ENCODE results near the gene USP48. TPM values are rescaled to one million over a fixed set of nuclear protein-coding genes. Genes with fewer than 3 reads are reported as not detected.
A peak's percentile ranks its signal among the peaks of the same experiment; 100 is the strongest.
"Not testable (repeated sequence)": the region's sequence is repeated elsewhere in the genome, so short reads cannot be mapped to it uniquely, and the experiment has no call there.

USP48 gene
- total RNA-seq, 3 donors from 2014 or later: 56.0 to 86.9 (median 74.7) TPM

- peak overlapping the region; percentile 88 for H3K27ac ChIP-seq
- intact Hi-C loops (cut with DNase I; ENCODE audit: low total_unique reads): no loop called here
- H3K27me3 ChIP-seq: no peaks in the 10 kb centered on the region
- no peak overlapping the region for H3K4me3 ChIP-seq
- TF ChIP-seq, protein P1, sequence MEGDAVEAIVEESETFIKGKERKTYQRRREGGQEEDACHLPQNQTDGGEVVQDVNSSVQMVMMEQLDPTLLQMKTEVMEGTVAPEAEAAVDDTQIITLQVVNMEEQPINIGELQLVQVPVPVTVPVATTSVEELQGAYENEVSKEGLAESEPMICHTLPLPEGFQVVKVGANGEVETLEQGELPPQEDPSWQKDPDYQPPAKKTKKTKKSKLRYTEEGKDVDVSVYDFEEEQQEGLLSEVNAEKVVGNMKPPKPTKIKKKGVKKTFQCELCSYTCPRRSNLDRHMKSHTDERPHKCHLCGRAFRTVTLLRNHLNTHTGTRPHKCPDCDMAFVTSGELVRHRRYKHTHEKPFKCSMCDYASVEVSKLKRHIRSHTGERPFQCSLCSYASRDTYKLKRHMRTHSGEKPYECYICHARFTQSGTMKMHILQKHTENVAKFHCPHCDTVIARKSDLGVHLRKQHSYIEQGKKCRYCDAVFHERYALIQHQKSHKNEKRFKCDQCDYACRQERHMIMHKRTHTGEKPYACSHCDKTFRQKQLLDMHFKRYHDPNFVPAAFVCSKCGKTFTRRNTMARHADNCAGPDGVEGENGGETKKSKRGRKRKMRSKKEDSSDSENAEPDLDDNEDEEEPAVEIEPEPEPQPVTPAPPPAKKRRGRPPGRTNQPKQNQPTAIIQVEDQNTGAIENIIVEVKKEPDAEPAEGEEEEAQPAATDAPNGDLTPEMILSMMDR (IDR thresholded peaks at IDR 0.05): peak in 1 of 3 donors; percentile 22
- no peak for TF ChIP-seq POLR2A (IDR thresholded peaks at IDR 0.05)
- H3K9me3 ChIP-seq: no peaks in the 10 kb centered on the region
- no peak for DNase-seq (ENCODE audit: low spot score in 2 of 2)
- H3K4me1 ChIP-seq: peaks cover 0 to 9% of the 10 kb centered on the region in 2 donors
- H3K36me3 ChIP-seq: no peaks in the 10 kb centered on the region
Observed at GRCh38 chr1:21633141-21633755, 149.7 kb downstream of the USP48 start.

- Histone ChIP-seq H3K4me3 (no peak overlapping the region), H3K27ac (peak overlapping the region; percentile 26 to 88), H3K27me3 (no peaks in the 10 kb centered on the region), H3K9me3 (no peaks in the 10 kb centered on the region), H3K36me3 (no peaks in the 10 kb centered on the region), H3K4me1 (peaks cover 0 to 9% of the 10 kb centered on the region in 2 donors)
- TF ChIP-seq, protein P1 (IDR thresholded peaks at IDR 0.05): no peak
- TF ChIP-seq POLR2AphosphoS5 (IDR thresholded peaks at IDR 0.05) (no peak), POLR2A (IDR thresholded peaks at IDR 0.05) (no peak)
- no peak for DNase-seq (ENCODE audit: low spot score in 2 of 2)
- intact Hi-C loops (cut with DNase I; ENCODE audit: low total_unique reads): no loop called here
Observed at GRCh38 chr1:21631944-21632887, 150.7 kb downstream of the USP48 start.

GRCh38 chr1:21631590-21631943, 151.4 kb downstream of the USP48 start:
- intact Hi-C loops (cut with DNase I; ENCODE audit: low total_unique reads); H3K9me3 ChIP-seq; H3K27me3 ChIP-seq; H3K4me1 ChIP-seq; H3K36me3 ChIP-seq; DNase-seq (ENCODE audit: low spot score in 2 of 2); H3K4me3 ChIP-seq: not testable (repeated sequence)
- H3K27ac ChIP-seq: peak overlapping the region in 1 of 2 donors; percentile 54

DNA sequence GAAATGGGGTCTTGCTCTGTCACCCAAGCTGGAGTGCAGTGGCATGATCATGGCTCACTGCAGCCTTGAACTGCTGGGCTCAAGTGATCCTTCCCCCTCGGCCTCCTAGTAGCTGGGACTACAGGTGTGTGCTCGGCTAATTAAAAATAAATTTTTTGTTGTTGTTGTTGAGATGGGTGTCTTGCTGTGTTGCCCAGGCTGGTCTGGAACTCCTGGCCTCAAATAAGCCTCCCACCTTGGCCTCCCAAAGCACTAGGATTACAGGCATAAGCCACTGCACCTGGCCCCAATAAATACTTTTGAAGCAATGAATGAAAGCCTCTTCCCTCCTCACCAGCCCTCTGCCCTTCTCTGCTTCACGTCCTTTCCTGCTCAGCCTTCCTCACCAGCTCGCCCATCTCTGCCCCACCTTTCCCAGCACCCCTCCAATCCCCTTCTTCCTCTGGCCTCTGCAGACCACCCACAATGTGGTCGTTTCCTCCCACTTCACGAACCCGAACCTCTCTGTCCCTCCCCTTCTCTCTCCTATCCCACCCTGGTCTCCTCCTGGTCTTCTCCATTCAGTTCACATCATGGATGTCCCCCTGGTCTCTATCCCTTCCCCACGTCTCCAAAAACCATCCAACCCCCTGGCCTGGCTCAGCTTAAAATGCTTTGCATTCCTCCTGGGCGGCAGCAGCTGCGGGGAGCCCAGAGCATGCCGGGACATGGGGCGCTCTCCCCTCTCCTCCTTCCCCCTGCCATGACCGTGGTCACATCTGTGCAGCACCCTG, 152.2 kb downstream of the USP48 start:
- intact Hi-C loops (cut with DNase I; ENCODE audit: low total_unique reads): no loop called here
- Histone ChIP-seq H3K27ac (no peak overlapping the region), H3K4me1 (peaks cover 0 to 9% of the 10 kb centered on the region in 2 donors), H3K27me3 (no peaks in the 10 kb centered on the region), H3K36me3 (no peaks in the 10 kb centered on the region), H3K4me3 (no peak overlapping the region), H3K9me3 (no peaks in the 10 kb centered on the region)
- no peak for DNase-seq (ENCODE audit: low spot score in 2 of 2)
- TF ChIP-seq POLR2A (IDR thresholded peaks at IDR 0.05): no peak
- TF ChIP-seq, protein P1 (IDR thresholded peaks at IDR 0.05): no peak

- TF ChIP-seq POLR2A (IDR thresholded peaks at IDR 0.05): no peak
- TF ChIP-seq, protein P1 (IDR thresholded peaks at IDR 0.05): no peak
- no peak for TF ChIP-seq POLR2AphosphoS5 (IDR thresholded peaks at IDR 0.05)
- intact Hi-C loops (cut with DNase I; ENCODE audit: low total_unique reads): no loop called here
- Histone ChIP-seq H3K4me1 (peaks cover 0 to 9% of the 10 kb centered on the region in 2 donors), H3K9me3 (no peaks in the 10 kb centered on the region), H3K27ac (no peak overlapping the region), H3K27me3 (no peaks in the 10 kb centered on the region), H3K36me3 (no peaks in the 10 kb centered on the region), H3K4me3 (no peak overlapping the region)
- DNase-seq (ENCODE audit: low spot score in 2 of 2): no peak
Observed at GRCh38 chr1:21629971-21630370, 153.0 kb downstream of the USP48 start.

Measured in breast epithelium (tissue), 4 donors.